H9 (cell line): ENCODE data around the gene SH2D3C. TPM values are rescaled to one million over a fixed set of nuclear protein-coding genes. Genes with fewer than 3 reads are reported as not detected.

ENCODE experiments used
- DNase-seq: peaks from one replicate; pipeline ENCODE4 v3.0.0-alpha.2; 2017
- H2AFZ ChIP-seq: one replicate; pipeline ENCODE4 v1.6.1; 2013; ENCODE audit warnings: mild to moderate bottlenecking, low read length, control low read depth, moderate library complexity
- H2AK5ac ChIP-seq: 2 replicates; pipeline ENCODE4 v1.6.1; 2013; ENCODE audit warnings: low read length, control low read depth, mixed read lengths; ENCODE audit not compliant: insufficient read length
- H2BK120ac ChIP-seq: one replicate; pipeline ENCODE4 v1.6.1; 2013; ENCODE audit warnings: low read depth, mild to moderate bottlenecking, low read length, control low read depth, inconsistent platforms; ENCODE audit not compliant: poor library complexity, severe bottlenecking
- H2BK12ac ChIP-seq: 2 replicates; pipeline ENCODE4 v1.6.1; 2013; ENCODE audit warnings: low read length, control low read depth, mixed read lengths, low read depth; ENCODE audit not compliant: insufficient read length
- H2BK15ac ChIP-seq: 2 replicates; pipeline ENCODE4 v1.6.1; 2013; ENCODE audit warnings: low read depth, low read length, control low read depth
- H2BK20ac ChIP-seq: one replicate; pipeline ENCODE4 v1.6.1; 2013; ENCODE audit warnings: low read depth, mild to moderate bottlenecking, low read length, control low read depth, inconsistent platforms; ENCODE audit not compliant: poor library complexity, severe bottlenecking
- H2BK5ac ChIP-seq: 2 replicates; pipeline ENCODE4 v1.6.1; 2013; ENCODE audit warnings: low read length, control low read depth, mixed read lengths; ENCODE audit not compliant: insufficient read length
- H3K14ac ChIP-seq: 2 replicates; pipeline ENCODE4 v1.6.1; 2013; ENCODE audit warnings: low read length, control low read depth; ENCODE audit not compliant: insufficient read depth
- H3K18ac ChIP-seq: 2 replicates; pipeline ENCODE4 v1.6.1; 2013; ENCODE audit warnings: low read depth, mild to moderate bottlenecking, mixed read lengths, low read length, control low read depth; ENCODE audit not compliant: insufficient read length
- H3K23ac ChIP-seq: 2 replicates; pipeline ENCODE4 v1.6.1; 2013; ENCODE audit warnings: low read length, control low read depth, mixed read lengths, low read depth; ENCODE audit not compliant: insufficient read length
- H3K23me2 ChIP-seq: 2 replicates; pipeline ENCODE4 v1.6.1; 2013; ENCODE audit warnings: low read depth, mild to moderate bottlenecking, mixed read lengths, low read length, control low read depth; ENCODE audit not compliant: insufficient read length, poor library complexity, severe bottlenecking
- H3K27ac ChIP-seq: 2 replicates; pipeline ENCODE4 v1.5.1; 2013; ENCODE audit warnings: low read length, control low read depth, mixed read lengths, low read depth; ENCODE audit not compliant: insufficient read length
- H3K27me3 ChIP-seq: 2 replicates; pipeline ENCODE4 v1.6.1; 2013; ENCODE audit warnings: low read length, control low read depth, inconsistent platforms; ENCODE audit not compliant: insufficient read depth
- H3K4ac ChIP-seq: 2 replicates; pipeline ENCODE4 v1.6.1; 2013; ENCODE audit warnings: low read depth, mild to moderate bottlenecking, control low read depth, inconsistent platforms, low read length, moderate library complexity
- H3K4me1 ChIP-seq: 2 replicates; pipeline ENCODE4 v1.6.1; 2013; ENCODE audit warnings: low read length, control low read depth, inconsistent platforms; ENCODE audit not compliant: insufficient read depth
- H3K4me2 ChIP-seq: 2 replicates; pipeline ENCODE4 v1.6.1; 2013; ENCODE audit warnings: low read length, control low read depth, mixed read lengths; ENCODE audit not compliant: insufficient read length, insufficient read depth
- H3K56ac ChIP-seq: 2 replicates; pipeline ENCODE4 v1.6.1; 2013; ENCODE audit warnings: low read depth, mild to moderate bottlenecking, mixed read lengths, low read length, control low read depth; ENCODE audit not compliant: insufficient read length
- H3K79me1 ChIP-seq: 2 replicates; pipeline ENCODE4 v1.6.1; 2013; ENCODE audit warnings: low read depth, mild to moderate bottlenecking, moderate library complexity, low read length, control low read depth, inconsistent platforms; ENCODE audit not compliant: insufficient read depth, poor library complexity, severe bottlenecking
- H3K79me2 ChIP-seq: 2 replicates; pipeline ENCODE4 v1.6.1; 2013; ENCODE audit warnings: low read length, control low read depth, inconsistent platforms; ENCODE audit not compliant: insufficient read depth
- H3K9ac ChIP-seq: 2 replicates; pipeline ENCODE4 v1.6.1; 2013; ENCODE audit warnings: low read length, control low read depth, mixed read lengths; ENCODE audit not compliant: insufficient read length; ENCODE audit errors: extremely low read depth
- H3K9me3 ChIP-seq: one replicate; pipeline ENCODE4 v1.6.1; 2013; ENCODE audit warnings: low read depth, low read length, inconsistent platforms; ENCODE audit not compliant: control insufficient read depth
- H3T11ph ChIP-seq: one replicate; pipeline ENCODE4 v1.6.1; 2013; ENCODE audit warnings: mild to moderate bottlenecking, low read length, control low read depth, inconsistent platforms
- H4K20me1 ChIP-seq: one replicate; pipeline ENCODE4 v1.6.1; 2013; ENCODE audit not compliant: control insufficient read depth, insufficient read length, insufficient read depth
- H4K5ac ChIP-seq: 2 replicates; pipeline ENCODE4 v1.6.1; 2013; ENCODE audit warnings: low read depth, mild to moderate bottlenecking, mixed read lengths, low read length, control low read depth; ENCODE audit not compliant: insufficient read length
- H4K8ac ChIP-seq: replicated peaks from 2 replicates; pipeline ENCODE4 v1.6.1; 2013; ENCODE audit warnings: low read length, control low read depth, mixed read lengths, low read depth; ENCODE audit not compliant: insufficient read length
- H4K91ac ChIP-seq: 2 replicates; pipeline ENCODE4 v1.6.1; 2013; ENCODE audit warnings: low read depth, mild to moderate bottlenecking, moderate library complexity, mixed read lengths, low read length, control low read depth; ENCODE audit not compliant: insufficient read length
- H3K27ac Mint-ChIP-seq, 3 experiments: 2 replicates in 2 of 3; 3 replicates in 1 of 3; pipeline ENCODE4 v1.8.0; 2020 to 2021; ENCODE audit warnings: mixed read lengths in 3 of 3, mild to moderate bottlenecking in 1 of 3, moderate library complexity in 1 of 3
- H3K27me3 Mint-ChIP-seq: 2 replicates; pipeline ENCODE4 v1.8.0; 2021; ENCODE audit warnings: low read depth, mild to moderate bottlenecking, moderate library complexity, mixed read lengths
- H3K36me3 Mint-ChIP-seq, 3 experiments: 2 replicates in 2 of 3; 3 replicates in 1 of 3; pipeline ENCODE4 v1.8.0; 2020 to 2021; ENCODE audit warnings: low read depth in 3 of 3, mixed read lengths in 3 of 3; ENCODE audit not compliant: insufficient read depth in 1 of 3
- H3K4me1 Mint-ChIP-seq, 2 experiments: 2 replicates each; pipeline ENCODE4 v1.8.0; 2020; ENCODE audit warnings: mixed read lengths in 2 of 2
- H3K4me3 Mint-ChIP-seq, 2 experiments: 2 replicates in 1 of 2; 3 replicates in 1 of 2; pipeline ENCODE4 v1.8.0; 2020 to 2021; ENCODE audit warnings: mild to moderate bottlenecking in 2 of 2, mixed read lengths in 2 of 2, moderate library complexity in 1 of 2
- H3K9me3 Mint-ChIP-seq, 2 experiments: 2 replicates in 1 of 2; 3 replicates in 1 of 2; pipeline ENCODE4 v1.8.0; 2020; ENCODE audit warnings: mild to moderate bottlenecking in 2 of 2, mixed read lengths in 2 of 2, moderate library complexity in 1 of 2
- CTCF ChIP-seq: fragments of 200-600 bp; sonication (generic); conservative IDR thresholded peaks from 3 replicates; pipeline ENCODE4 v1.8.0; 2021; ENCODE audit warnings: antibody characterized with exemption, mild to moderate bottlenecking
- WGBS: extraction: QIAGEN DNeasy Blood & Tissue Kit; methylation state at CpG from one replicate; pipeline ENCODE4 v1.1.7; 2013; ENCODE audit warnings: missing lambda C conversion rate, low lambda C conversion rate, mixed read lengths; ENCODE audit not compliant: insufficient read length; ENCODE audit errors: extremely low coverage; 5-methylcytosine and 5-hydroxymethylcytosine counted together
- total RNA-seq: library from RNA; stranded (reverse); gene quantifications from 2 replicates; pipeline ENCODE4 v1.2.1, GENCODE V29; 2021

The SH2D3C gene
- total RNA-seq, 1 experiment from 2014 or later, result 1.7 TPM

- Mint-ChIP-seq H3K9me3 (no peaks in the 10 kb centered on the region), H3K27me3 (no peaks in the 10 kb centered on the region), H3K27ac (no peak overlapping the region), H3K4me1 (peaks cover 2 to 7% of the 10 kb centered on the region in 2 experiments; a peak in 3 of 4 replicates), H3K36me3 (peaks cover 7 to 53% (median 49%) of the 10 kb centered on the region in 3 experiments; a peak in 6 of 7 replicates), H3K4me3 (no peak overlapping the region)
- TF ChIP-seq CTCF, result no peak
- Histone ChIP-seq H3K23ac (no peak overlapping the region), H3K79me2 (no peaks in the 10 kb centered on the region), H4K8ac (no peak overlapping the region), H3K79me1 (no peaks in the 10 kb centered on the region), H3K27me3 (no peaks in the 10 kb centered on the region), H4K20me1 (no peaks in the 10 kb centered on the region), H3T11ph (no peak overlapping the region), H3K4me1 (no peaks in the 10 kb centered on the region; the same call in 1 of the 2 replicates), H3K18ac (no peak overlapping the region), H3K23me2 (no peaks in the 10 kb centered on the region), H3K4ac (no peak overlapping the region), H3K56ac (no peak overlapping the region), H3K4me2 (no peak overlapping the region), H3K27ac (no peak overlapping the region), H3K9me3 (no peaks in the 10 kb centered on the region), H4K91ac (no peak overlapping the region), H2BK15ac (no peak overlapping the region), H3K9ac (no peak overlapping the region), H3K14ac (no peak overlapping the region), H4K5ac (no peak overlapping the region), H2BK120ac (no peak overlapping the region), H2AK5ac (no peak overlapping the region), H2AFZ (no peak overlapping the region), H2BK20ac (no peak overlapping the region), H2BK5ac (no peak overlapping the region), H2BK12ac (no peak overlapping the region)
- DNase-seq, result no peak
- no CpG with 5 or more reads among the region's 6 CpGs for WGBS
Observed at GRCh38 chr9:127812011-127812410, 33.5 kb upstream of the SH2D3C start.
